SKM-1 treated with dmso at 0.1 percent for 144 hours (cell line): Measurements from ENCODE around the gene TBCCD1.
"Not testable (repeated sequence)": the region's sequence is repeated elsewhere in the genome, so short reads cannot be mapped to it uniquely, and the experiment has no call there.

Experiments
- DNase-seq: peaks from one replicate; lab custom pipeline; 2025; ENCODE audit not compliant: unreplicated experiment; lab: John Stamatoyannopoulos, UW

Gene TBCCD1

DNA sequence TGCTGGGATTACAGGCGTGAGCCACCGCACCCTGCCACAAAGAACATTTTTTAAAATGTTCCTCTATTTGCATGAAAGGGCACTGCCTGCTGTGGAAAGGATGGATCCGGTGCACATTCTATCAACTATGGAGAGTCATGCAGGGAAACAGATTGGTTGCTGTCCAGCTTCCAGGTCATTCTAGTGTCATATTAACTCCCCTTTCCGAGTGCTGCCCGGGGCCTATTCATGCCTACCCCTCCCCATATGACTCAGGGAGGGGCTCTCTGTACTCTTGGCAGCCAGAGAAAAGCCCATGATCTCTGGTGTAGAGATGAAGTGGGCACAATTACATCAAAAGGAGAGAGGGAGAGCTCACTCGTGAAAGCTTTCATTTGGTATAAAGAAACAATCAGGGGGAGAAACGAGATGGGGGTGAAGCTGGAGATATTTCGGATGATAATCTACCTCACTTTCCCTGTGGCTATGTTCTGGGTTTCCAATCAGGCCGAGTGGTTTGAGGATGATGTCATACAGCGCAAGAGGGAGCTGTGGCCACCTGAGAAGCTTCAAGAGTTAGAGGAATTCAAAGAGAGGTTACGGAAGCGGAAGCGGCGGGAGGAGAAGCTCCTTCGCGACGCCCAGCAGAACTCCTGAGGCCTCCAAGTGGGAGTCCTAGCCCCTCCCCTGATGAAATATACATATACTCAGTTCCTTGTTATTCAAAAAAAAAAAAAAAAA is 29.6 kb upstream of the TBCCD1 start:
- DNase-seq: no peak

DNA sequence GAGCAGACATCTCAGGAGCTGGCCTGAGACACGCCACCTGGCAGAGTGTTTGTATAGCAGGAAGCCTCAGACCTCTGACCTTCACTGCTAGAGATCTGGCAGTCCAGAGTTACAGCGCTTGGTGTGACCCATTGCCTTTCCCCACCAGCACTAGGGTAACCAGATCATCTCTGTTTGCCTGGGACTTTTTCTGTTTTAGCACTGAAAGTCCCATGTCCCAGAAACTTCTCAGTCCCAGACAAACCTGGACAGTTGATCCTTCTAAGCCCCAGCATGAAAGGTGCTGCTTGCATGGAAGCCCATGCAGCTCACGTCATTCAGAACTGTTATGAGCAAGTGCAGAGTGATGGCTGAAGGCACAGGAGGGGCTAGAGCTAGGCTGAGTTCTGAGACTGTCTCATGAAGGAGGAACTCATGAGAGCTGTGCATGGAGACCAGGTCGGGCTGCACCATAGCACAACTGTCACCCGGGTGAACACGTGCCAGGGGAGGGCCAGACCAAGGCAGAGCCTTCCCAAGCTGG is 27.5 kb upstream of the TBCCD1 start:
- no peak for DNase-seq

DNA sequence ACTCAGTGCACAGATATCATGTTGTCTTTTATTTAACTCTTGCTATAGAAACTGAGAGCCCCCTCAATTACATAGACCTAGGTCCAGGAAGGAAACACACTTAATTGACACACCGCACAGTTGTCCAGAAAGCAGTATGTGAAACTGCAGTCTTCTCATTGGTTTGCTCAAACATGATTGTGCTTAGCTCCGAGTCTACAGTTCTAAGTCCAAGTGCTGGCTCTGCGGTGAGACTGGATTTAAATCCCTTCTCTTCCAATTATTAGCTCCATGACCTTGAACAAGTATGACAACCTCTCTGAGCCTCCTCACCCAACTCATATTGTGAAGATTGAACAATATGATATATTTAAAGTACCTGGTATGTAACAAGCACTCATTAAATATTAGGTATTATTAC is 26.7 kb upstream of the TBCCD1 start:
- no peak for DNase-seq

DNA sequence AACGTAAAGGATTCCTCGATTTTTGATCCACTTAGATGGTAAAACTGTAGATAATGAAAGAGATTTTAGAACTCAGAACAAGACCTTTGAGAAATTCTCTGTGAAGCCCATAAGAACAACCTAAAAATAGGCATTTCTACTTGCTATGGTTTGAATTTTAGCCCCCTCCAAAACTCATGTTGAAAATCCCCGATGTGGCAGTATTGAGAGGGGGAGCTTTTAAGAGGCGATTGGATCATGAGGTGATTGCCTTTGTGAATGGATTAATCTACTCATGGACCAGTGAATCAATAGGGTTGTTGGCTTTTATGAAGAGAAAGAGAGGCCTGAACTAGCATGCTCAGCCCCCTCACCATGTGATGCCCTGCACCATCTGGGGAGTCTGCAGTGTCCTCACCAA is 25.5 kb upstream of the TBCCD1 start:
- DNase-seq: no peak

DNA sequence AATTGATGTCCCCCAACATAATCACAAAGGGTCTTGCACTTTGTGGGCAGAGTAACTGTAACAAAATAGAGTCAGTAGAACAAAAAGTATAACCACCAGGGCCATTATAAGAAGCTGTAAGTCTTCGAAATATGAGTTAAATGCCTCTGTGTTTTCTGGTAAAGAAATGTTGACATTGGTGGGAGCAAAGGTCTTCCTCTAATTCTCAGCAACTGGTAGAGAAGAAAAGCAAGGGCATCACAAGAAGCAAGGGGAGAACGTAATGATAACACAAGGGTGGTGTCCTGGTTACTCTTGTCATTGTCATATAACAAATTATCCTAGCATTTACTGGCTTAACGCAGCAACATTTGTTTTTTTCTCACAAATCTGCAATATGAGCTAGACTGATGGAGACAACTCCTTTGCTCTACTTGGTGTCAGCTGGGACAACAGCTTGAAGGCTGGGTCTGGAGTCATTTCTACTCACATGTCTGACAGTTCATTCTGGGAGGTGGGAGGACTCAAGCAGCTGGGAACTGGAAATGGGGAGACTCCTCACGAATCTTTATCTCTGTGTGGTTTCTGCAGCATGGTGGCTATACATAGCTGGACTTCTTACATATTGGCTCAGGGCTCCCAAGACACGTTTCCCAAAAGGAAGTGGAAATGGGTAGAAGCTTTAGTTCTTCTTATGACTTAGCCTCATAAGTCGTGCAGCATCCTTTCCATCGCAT is 23.6 kb upstream of the TBCCD1 start:
- no peak for DNase-seq

DNA sequence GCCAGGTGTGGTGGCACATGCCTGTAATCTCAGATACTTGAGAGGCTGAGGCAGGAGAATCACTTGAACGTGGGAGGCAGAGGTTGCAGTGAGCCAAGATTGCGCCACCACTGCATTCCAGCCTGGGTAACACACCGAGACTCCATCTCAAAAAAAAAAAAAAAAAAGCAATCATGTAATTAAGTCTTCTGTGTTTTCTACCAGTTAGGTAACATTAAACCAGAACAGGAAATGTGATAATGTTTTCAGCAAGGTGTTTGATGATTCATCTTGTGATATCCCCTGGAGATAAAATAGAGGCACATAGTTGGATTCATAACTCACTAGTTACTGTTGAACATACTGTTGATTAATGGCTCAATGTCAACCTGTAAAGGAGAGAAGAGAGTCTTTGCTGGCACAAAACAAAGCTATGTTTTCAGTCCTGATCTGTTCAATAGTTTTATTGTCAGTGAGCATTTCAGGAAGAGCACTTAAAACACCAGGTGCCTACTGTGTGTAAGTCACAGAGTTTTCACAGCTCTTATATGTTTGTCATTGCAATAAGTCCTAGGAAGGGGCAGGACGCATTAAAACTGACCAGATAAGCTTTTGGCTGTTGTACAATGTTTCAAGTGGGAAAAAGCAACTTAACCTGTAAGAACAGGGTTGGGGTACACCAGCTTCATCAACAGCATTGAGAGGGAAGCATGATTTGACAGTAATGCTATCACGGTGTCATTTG is 22.9 kb upstream of the TBCCD1 start:
- no peak for DNase-seq

DNA sequence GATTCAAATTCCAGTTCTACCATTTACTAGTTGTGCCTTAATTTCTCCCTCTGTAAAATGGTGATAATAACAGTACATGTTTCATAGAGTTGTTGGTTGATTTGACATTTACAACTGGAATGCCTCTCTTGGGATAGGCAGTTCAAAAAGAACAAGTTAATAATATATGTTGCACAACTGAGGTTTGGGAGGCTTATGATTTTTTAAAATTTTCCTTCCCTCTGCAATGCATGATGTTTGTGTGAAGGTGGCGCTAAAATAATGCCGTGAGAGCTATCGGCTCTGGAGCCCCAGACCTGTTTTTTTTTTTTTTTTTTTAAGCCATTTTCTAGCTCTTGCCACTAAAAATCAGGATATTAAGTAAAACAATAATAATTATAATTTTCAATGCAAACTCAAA is 22.0 kb upstream of the TBCCD1 start:
- DNase-seq: no peak

DNA sequence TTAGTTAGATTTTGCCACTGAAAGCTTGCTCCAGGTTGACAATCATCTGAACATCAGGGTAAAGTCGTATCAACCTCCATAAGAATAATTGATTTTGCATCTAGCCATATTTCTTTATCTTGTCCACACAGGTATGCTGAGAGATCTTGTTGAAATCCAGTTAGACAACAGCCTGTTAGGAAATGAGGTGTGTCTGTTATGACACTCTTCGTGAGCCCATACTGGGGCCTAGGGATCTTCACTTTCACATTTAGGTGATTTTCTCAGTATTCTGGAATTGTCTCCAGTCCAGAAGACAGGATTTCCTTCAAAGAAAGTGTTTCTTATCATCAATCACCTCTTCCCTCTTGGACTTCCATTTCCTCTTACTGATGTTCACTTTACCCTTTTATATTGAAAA is 21.5 kb upstream of the TBCCD1 start:
- no peak for DNase-seq

DNA sequence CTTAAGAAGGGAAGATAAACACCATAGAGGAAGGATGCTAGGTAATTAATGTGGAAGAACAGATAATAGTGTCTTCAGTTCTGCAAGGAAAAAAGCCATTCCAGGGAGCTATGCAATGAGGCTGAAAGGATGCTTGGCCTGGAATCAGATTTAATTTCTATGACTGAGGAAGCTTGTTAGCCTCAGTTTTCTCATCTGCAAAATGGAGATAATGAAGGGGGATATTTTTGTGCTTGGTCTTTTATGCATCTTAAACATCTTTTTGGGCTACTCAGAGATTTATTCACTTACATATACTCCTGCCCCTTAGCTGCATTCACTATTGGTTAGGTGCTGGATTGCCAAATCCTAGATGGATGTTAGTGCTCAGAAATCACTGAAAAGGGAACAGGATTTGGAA is 20.0 kb upstream of the TBCCD1 start:
- no peak for DNase-seq

DNA sequence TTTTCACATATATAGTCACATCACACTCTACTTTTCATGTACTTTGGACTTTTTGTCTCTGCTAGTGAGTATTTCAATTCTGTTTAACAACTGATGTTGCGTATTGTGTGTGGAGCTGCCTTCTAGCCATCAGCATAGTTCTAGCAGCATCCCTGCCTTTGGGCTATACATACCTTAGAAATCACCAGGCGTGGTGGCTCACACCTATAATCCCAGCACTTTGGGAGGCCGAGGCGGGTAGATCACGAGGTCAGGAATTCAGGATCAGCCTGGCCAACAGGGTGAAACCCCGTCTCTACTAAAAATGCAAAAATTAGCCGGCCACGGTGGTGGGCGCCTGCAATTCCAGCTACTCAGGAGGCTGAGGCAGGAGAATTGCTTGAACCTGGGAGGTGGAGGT is 19.1 kb upstream of the TBCCD1 start:
- not testable (repeated sequence) for DNase-seq

DNA sequence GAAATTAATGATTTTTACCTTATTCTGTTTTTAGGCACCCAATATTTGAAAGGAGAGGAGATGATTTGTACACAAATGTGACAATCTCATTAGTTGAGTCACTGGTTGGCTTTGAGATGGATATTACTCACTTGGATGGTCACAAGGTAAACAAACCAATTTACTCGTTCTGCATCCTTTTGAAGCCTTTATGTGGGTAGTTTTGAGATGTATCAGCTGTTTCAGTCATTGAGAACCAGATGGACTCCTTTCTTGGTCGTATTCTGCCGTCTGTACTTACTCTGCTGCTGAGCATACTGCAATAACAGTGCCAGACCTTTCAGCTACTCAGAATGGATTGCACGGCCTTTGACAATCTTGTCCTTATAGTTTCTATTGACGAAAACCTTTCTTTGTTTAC is 16.7 kb upstream of the TBCCD1 start:
- no peak for DNase-seq

DNA sequence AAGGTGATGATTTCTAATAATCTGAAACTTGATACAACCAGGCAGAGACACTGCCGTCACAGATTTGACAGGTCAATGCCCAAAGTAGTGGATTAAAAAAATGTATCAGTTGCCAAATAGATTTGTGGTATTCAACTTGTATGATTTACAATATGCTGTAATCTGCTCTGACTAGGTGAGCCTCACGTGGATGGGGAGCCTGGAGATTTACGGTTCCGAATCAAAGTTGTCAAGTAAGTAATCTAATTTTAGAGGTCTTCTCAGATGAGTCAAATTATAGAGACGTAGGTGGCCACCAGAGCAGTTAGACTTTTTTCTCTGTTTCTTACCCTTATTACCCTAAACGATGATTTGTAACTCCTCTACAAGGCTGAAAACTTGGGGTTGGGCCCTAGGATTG is 15.4 kb upstream of the TBCCD1 start:
- no peak for DNase-seq

DNA sequence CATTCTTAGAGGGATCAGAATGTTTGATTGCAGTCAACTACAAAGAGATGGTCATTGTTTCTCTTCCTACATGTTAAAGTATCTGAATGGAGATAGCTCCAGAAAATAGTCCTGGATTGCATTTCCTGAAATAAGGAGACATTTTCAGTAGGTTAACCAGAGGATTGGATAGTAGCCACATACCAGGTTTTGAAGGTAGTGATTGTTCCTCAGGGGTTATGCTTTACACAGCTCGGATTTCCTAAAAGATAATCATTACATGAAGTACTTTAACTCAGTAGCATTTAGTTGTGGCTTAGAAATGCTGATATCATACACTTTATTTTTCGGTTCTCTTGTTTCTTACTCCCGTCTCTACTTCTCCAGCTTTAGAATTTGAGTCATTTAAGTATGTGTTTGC is 13.6 kb upstream of the TBCCD1 start:
- no peak for DNase-seq

DNA sequence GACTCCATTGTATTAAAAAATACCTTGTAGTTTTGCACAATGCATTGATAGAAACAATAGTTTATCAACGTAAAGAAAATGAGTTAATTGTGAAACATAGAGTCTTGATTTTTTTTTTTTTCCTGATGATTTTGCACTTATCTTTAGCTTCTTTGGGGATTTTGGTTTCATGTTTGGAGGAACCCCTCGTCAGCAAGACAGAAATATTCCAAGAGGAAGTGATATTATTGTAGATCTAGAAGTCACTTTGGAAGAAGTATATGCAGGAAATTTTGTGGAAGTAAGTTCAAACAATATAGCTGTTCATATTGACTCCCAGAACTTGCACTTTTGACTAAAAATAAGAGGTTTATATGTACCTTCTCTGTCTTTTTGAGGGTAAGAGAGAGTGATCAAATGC is 10.4 kb upstream of the TBCCD1 start:
- DNase-seq: no peak

DNA sequence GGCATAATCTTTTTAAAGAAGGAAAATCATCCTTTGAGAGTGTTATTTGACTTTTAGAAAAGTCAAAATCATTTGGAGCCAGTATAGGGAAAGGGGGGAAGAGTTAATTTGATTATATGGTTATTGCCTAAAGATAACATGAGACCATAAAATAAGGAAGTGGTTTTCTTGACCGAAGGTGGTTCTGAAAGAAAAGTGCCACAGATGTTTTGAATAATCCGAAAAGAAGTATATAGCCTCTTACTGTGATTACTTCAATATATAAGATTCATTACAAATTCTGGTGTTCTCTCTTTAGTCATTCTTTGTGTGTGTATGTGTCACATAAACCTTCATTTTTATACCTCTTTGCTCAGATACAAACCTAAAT is 4.5 kb upstream of the TBCCD1 start:
- DNase-seq: no peak

DNA sequence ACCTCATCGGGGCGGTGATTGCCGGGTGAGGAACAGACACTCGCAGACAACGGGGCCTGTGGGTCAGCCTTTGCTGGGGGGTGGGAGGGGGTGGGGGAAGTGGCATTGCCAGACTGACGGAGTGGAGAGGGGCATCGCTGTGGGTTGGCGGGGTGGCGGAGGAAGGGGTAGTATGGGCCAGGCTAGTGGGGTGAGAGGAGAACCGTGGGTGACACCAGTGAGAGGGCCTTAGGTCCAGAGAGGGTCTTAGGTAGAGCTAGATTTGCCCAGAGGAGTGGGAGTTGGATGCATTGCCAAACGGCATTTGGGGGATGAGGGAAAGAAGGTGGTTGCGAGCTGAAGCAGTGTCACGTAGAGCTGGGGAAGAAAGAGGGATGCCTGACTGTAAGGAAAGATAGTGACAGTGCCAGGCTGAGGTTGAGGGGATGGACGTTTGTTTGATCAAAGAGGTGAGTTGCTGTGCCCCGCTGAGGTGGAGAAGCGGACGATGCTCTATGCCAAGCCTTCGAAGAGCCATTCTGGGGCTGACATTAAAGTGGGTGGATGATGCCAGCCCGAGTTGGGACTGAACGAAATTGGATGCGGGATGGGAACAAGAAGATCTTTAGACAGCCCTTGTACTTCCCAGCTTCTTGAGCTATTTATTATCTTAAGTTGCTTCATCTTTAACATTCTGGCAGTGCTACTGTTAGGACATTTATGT is 4.0 kb upstream of the TBCCD1 start:
- DNase-seq: no peak

DNA sequence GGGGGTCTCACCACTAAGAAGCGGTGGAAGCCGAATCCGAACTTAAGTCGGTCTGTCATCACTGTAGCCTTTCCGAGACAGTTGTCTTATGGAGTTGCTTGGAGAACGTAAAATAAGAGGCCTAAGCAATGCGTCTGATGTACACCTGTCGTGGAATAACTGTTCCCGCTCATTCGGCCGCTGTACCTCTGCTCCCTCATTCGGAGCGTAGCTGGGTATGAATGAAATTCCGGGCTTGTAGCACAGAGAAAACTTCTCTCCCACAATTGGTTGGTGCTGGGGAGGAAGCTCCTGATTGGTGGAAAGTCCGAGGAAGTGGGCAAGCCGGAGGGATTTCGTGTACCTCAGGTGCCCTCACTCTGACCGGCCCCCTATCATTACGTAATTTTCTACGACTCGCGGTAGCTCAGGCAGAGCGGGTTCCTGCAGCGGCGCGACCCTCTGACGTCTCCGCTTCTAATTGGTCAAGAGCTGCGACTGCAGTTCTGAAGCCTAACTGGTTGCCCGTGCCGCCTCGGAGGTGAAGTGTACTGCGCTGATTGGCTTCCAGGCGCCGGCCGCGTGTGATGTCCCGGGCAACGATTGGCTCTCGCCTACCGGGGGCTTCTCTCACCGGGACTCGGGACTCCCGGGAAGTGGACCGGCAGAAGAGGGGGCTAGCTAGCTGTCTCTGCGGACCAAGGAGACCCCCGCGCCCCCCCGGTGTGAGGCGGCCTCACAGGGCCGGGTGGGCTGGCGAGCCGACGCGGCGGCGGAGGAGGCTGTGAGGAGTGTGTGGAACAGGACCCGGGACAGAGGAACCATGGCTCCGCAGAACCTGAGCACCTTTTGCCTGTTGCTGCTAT is 3.2 kb upstream of the TBCCD1 start, which contains the start of gene DNAJB11:
TSS of gene DNAJB11 (plus strand) at position 625 of the 845 bp plus-strand sequence. CDS start at position 803, 178 bp downstream.
- DNase-seq: peak; percentile 99

DNA sequence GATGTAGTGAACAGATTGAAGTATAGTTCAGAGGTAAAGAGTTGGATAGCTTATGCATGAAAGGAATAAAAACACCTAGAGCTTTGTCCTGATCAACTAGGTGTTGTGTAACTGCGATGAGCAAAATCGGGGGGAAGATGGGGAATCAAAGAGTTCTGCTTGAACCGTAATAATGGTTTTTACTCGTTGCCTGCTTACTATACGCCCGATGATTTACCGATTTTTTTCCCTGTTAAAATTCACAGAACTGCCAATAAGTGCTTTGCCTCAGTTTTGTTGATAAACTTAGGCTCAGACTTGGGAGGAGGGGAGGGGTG is 2.6 kb upstream of the TBCCD1 start:
- no peak for DNase-seq

DNA sequence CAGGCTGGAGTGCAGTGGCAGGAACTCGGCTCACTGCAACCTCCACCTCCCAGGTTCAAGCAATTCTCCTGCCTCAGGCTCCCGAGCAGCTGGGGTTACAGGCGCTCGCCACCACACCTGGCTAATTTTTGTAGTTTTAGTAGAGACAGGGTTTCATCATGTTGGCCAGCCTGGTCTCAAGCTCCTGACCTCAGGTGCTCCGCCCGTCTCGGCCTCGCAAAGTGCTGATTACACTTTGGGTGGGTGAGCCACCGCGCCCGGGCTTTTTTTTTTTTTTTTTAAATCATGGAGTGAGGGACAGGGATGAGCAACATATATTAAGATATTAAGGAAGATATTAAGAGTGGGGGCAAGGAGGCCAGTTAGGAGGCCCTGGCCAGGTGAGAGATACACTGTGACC is 2.2 kb upstream of the TBCCD1 start:
- DNase-seq: not testable (repeated sequence)

DNA sequence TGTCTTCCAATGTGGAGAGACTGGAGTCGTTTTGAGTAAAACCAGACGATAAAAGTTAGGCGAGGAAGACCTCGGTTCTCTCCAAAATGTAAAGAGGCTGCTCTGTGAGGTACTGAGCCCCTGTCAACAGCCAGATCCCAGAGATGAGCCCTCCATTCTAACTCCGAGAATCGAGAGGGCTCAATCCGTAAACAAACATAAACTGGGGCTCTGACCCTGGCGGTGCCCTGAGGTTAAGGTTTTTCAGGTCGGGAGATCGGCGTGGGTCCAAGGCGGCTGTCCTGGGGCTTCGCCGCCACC is 417 bp downstream of the TBCCD1 start:
- no peak for DNase-seq

DNA sequence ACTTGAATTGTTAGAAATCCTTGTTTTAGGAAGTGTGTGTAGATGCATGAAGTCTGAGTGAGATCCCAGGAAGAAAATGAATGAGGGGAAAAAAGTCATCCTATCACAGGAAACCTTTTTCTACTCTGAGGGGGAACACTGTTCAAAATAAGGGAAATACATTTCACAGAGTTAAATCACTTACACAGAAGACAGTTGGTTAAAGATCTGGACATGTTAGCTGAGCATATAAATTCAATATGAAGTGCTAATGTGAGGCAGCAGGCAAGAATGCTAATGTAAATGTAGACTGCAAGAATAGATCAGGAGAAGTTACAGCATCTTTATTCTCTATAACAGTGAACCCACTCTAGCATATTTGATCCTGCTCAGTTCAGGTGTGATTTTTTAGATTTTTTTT is 2.6 kb downstream of the TBCCD1 start:
- no peak for DNase-seq
